Parathyroid adenoma (tissue), 2 donors: ENCODE results near the gene TXNDC16.

Source experiments
- H2AFZ ChIP-seq: fragments of 300-600 bp; sonication (generic); one replicate; pipeline ENCODE4 v1.7.0; 2017; ENCODE audit warnings: antibody characterized with exemption, mild to moderate bottlenecking
- H3K27ac ChIP-seq: fragments of 300-600 bp; sonication (generic); one replicate; pipeline ENCODE4 v1.7.0; 2017
- H3K27me3 ChIP-seq: fragments of 300-600 bp; sonication (generic); one replicate; pipeline ENCODE4 v1.7.0; 2017; ENCODE audit warnings: low read length; ENCODE audit not compliant: control insufficient read depth, insufficient read depth
- H3K36me3 ChIP-seq: fragments of 300-600 bp; sonication (generic); one replicate; pipeline ENCODE4 v1.7.0; 2017; ENCODE audit warnings: low read length; ENCODE audit not compliant: control insufficient read depth, insufficient read depth
- H3K4me1 ChIP-seq: fragments of 300-600 bp; sonication (generic); one replicate; pipeline ENCODE4 v1.7.0; 2017; ENCODE audit warnings: control low read depth
- H3K4me2 ChIP-seq: fragments of 300-600 bp; sonication (generic); one replicate; pipeline ENCODE4 v1.7.0; 2017; ENCODE audit warnings: low read length
- H3K4me3 ChIP-seq: fragments of 300-600 bp; sonication (generic); one replicate; pipeline ENCODE4 v1.7.0; 2017; ENCODE audit warnings: low read depth, low read length
- H3K79me2 ChIP-seq: fragments of 300-600 bp; sonication (generic); one replicate; pipeline ENCODE4 v1.7.0; 2017; ENCODE audit warnings: control low read depth
- H3K9ac ChIP-seq: fragments of 300-600 bp; sonication (generic); one replicate; pipeline ENCODE4 v1.7.0; 2017; ENCODE audit warnings: mild to moderate bottlenecking
- H3K9me3 ChIP-seq: fragments of 300-600 bp; sonication (generic); one replicate; pipeline ENCODE4 v1.7.0; 2017; ENCODE audit warnings: low read length; ENCODE audit not compliant: control insufficient read depth
- TF ChIP-seq, protein P1 (sequence below): fragments of 300-600 bp; sonication (generic); IDR thresholded peaks from one replicate; pipeline ENCODE4 v1.7.0; 2017; ENCODE audit warnings: antibody characterized with exemption, mild to moderate bottlenecking
- donor health status: primary hyperparathyroidism.

The TXNDC16 gene

DNA sequence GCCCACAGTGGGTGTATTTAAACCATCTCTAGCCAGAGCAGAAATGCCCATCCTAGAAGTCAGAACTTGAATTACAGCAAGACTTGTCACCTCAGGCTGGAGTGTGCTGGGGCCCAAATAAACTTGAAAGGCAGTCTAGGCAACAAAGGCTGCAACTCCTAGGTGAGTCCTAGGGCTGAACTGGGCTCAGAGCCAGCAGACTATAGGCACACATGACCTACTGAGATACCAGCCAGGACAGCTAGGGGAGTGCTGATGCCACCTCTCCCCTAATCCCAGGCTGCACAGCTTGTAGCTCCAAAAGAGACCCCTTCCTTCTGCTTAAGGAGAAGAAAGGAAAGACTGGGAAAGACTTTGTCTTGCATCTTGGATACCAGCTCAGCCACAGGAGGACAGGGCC is 106.0 kb downstream of the TXNDC16 start:
- Histone ChIP-seq H3K4me2 (no peak overlapping the region), H3K79me2 (no peaks in the 10 kb centered on the region), H3K27me3 (no peaks in the 10 kb centered on the region), H3K36me3 (no peaks in the 10 kb centered on the region), H2AFZ (no peak overlapping the region), H3K9me3 (no peaks in the 10 kb centered on the region), H3K27ac (no peak overlapping the region), H3K9ac (no peak overlapping the region), H3K4me3 (no peak overlapping the region), H3K4me1 (no peaks in the 10 kb centered on the region)
- TF ChIP-seq, protein P1, sequence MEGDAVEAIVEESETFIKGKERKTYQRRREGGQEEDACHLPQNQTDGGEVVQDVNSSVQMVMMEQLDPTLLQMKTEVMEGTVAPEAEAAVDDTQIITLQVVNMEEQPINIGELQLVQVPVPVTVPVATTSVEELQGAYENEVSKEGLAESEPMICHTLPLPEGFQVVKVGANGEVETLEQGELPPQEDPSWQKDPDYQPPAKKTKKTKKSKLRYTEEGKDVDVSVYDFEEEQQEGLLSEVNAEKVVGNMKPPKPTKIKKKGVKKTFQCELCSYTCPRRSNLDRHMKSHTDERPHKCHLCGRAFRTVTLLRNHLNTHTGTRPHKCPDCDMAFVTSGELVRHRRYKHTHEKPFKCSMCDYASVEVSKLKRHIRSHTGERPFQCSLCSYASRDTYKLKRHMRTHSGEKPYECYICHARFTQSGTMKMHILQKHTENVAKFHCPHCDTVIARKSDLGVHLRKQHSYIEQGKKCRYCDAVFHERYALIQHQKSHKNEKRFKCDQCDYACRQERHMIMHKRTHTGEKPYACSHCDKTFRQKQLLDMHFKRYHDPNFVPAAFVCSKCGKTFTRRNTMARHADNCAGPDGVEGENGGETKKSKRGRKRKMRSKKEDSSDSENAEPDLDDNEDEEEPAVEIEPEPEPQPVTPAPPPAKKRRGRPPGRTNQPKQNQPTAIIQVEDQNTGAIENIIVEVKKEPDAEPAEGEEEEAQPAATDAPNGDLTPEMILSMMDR = no peak

DNA sequence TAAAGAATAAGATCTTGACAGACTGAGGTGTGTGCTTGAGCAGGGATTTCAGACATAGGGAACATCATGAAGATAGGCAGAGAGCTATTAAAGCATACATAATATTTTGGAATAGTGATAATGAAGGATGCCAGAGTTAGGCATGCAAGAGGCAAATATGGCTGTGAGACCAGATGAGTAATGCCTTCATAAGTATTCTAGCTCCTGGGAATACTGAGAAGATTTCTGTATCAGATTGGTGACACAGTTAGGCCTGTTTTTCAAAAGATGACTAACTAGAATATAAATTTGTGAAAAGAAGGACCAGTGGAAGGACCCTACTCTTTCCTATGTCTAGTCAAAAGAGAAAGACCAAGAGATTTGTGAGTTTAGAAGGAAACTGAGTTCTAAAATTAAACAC is 108.8 kb downstream of the TXNDC16 start:
- Histone ChIP-seq H3K4me1 (no peaks in the 10 kb centered on the region), H3K27ac (no peak overlapping the region)

DNA sequence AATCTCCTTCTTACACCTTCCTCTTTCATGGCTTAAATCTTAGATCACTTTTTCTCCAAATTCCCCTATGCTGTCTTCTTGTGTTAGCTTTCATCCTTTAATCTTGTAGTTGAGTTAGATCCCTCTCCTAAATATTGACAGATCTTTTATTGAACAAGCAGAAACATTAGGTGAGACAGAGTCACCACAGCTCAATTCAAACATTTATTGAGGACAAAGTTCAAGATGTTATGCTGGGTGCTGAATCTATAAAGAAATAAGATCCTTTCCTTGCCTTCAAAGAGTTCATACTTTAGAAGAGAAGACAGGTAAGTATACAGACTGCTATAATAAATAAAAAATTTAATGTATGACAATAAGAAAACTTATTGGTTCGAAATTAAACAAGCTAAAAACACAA is 109.7 kb downstream of the TXNDC16 start:
- no peaks in the 10 kb centered on the region for H3K27me3 ChIP-seq
- H2AFZ ChIP-seq = no peak overlapping the region
- H3K4me2 ChIP-seq = no peak overlapping the region
- H3K79me2 ChIP-seq = no peaks in the 10 kb centered on the region
- H3K27ac ChIP-seq = no peak overlapping the region
- TF ChIP-seq, protein P1 = no peak
- H3K4me1 ChIP-seq = no peaks in the 10 kb centered on the region
- no peak overlapping the region for H3K9ac ChIP-seq
- no peak overlapping the region for H3K4me3 ChIP-seq
- H3K36me3 ChIP-seq = no peaks in the 10 kb centered on the region
- no peaks in the 10 kb centered on the region for H3K9me3 ChIP-seq

More for the DNA sequence above, 108.8 kb downstream of the TXNDC16 start:
- Histone ChIP-seq H3K36me3 (no peaks in the 10 kb centered on the region), H3K4me2 (no peak overlapping the region), H3K27me3 (no peaks in the 10 kb centered on the region), H3K79me2 (no peaks in the 10 kb centered on the region), H3K9ac (no peak overlapping the region), H3K9me3 (no peaks in the 10 kb centered on the region), H2AFZ (no peak overlapping the region), H3K4me3 (no peak overlapping the region)
- TF ChIP-seq, protein P1 = no peak

DNA sequence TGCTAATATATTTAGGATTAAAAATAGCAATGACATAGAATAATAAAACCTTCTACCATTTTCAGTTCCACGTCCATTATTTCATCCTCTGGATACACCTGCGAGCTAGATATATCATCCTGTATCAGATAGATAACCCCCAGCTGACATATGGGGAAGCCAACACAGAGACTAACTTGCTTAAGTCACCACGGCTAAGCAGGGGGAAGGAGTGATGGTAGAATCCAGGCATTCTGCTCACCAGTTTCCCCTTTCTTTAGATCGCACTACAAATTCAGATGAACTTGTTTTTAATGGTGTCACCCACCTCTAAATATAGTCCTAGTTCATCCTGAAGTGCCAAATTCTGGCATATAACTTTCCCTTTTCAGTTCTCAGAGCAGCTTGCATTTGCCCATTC is 110.1 kb downstream of the TXNDC16 start:
- Histone ChIP-seq H3K4me2 (no peak overlapping the region), H2AFZ (no peak overlapping the region), H3K27ac (no peak overlapping the region), H3K4me3 (no peak overlapping the region), H3K9me3 (no peaks in the 10 kb centered on the region), H3K79me2 (no peaks in the 10 kb centered on the region), H3K4me1 (no peaks in the 10 kb centered on the region), H3K9ac (no peak overlapping the region), H3K27me3 (no peaks in the 10 kb centered on the region), H3K36me3 (no peaks in the 10 kb centered on the region)
- TF ChIP-seq, protein P1 = no peak

DNA sequence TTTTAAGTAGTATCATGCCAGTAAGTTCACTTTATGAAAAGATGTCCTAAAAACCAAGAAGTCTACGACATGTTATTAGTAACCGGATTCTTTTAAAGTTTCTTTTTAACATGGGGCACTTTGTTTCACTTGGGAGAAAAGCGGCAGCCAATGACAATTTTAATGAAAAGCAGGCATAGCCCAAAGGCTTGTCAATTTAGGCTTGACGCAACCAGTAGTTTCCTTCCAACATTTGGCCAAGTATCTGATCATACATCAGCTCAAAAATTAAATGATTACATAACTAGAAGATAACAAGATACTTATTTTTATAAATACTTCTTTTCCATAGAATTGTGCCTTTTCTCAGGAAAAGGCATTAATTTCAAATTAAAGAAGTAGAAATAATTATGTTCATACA is 112.8 kb downstream of the TXNDC16 start:
- Histone ChIP-seq H3K27ac (no peak overlapping the region), H3K4me1 (no peaks in the 10 kb centered on the region), H3K27me3 (no peaks in the 10 kb centered on the region), H3K36me3 (no peaks in the 10 kb centered on the region), H2AFZ (no peak overlapping the region), H3K9ac (no peak overlapping the region), H3K4me3 (no peak overlapping the region), H3K79me2 (no peaks in the 10 kb centered on the region), H3K4me2 (no peak overlapping the region), H3K9me3 (no peaks in the 10 kb centered on the region)
- TF ChIP-seq, protein P1 = no peak
